ENCODE data around the gene CSNK2A2. TPM values are rescaled to one million over a fixed set of nuclear protein-coding genes. Genes with fewer than 3 reads are reported as not detected.
A peak's percentile ranks its signal among the peaks of the same experiment; 100 is the strongest.

CSNK2A2 gene
- 53.7 TPM for polyA plus RNA-seq (2012; ENCODE audit: insufficient read depth, insufficient read length)

GRCh38 chr16:58198022-58198683, at the start of gene CSNK2A2:
TSS of gene CSNK2A2 (minus strand) at chr16:58198106. CDS start at chr16:58197736, 370 bp downstream.
- peak; percentile 59 for DNase-seq (ENCODE audit: low read depth, low spot score)
- peak within 1 kb of the TSS; percentile 83 for H3K4me3 ChIP-seq (ENCODE audit: low read length)

DNA sequence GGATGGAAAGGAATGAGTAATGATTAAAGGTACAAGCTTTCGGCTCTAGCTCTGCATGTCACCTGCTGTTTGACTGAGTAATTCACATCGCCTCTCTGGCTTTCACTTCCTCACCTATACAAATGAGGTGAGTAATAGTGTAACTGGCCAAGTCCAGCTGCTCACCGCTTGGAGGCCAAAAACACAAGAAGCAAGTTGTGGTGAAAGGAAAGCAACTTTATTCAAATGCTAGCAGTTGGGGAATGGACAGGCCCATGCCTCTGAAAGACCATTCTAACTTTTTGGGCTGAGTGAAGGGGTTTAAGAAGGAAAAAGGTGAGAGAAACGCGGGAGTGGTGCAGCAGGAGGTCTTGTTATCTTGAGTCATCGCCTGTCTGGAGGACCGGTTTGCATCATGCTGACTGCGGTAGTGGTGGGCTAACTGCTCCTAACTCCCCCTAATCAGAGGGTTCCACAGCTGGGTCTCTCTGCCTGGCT, 45.7 kb upstream of the CSNK2A2 start:
- no peak overlapping the region for H3K4me3 ChIP-seq (ENCODE audit: low read length)
- DNase-seq (ENCODE audit: low read depth, low spot score) = no peak

GRCh38 chr16:58236831-58237230, 38.9 kb upstream of the CSNK2A2 start:
- no peak overlapping the region for H3K4me3 ChIP-seq (ENCODE audit: low read length)
- DNase-seq (ENCODE audit: low read depth, low spot score) = no peak

DNA sequence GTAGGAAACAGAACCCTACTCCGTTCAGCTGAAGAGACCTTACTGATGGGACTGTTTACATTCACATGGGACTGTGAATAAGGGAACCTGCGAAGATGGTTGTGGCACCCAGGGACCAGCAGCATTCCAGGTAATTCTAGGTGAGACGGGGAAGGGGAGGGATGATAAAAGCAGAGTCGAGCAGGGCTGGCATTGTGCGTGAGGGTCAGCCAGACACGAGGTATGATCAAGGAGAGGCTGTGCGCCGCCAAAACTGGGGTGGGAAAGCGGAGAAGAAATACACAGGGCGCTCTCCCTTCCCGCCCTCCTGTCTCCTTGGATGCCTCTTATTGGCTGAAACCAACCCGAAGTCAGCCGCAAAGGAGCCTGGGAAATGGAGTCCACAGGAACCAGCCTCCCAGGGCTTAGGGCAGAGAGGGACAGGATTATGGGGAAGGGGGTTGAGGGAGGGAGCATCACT, 38.4 kb upstream of the CSNK2A2 start:
- peak; percentile 69 for DNase-seq (ENCODE audit: low read depth, low spot score)
- peak overlapping the region; percentile 56 for H3K4me3 ChIP-seq (ENCODE audit: low read length)

GRCh38 chr16:58235663-58236062, 37.8 kb upstream of the CSNK2A2 start:
- no peak for DNase-seq (ENCODE audit: low read depth, low spot score)
- H3K4me3 ChIP-seq (ENCODE audit: low read length) = no peak overlapping the region; the same call in 1 of the 2 replicates

GRCh38 chr16:58234831-58235595, 37.1 kb upstream of the CSNK2A2 start:
- H3K4me3 ChIP-seq (ENCODE audit: low read length) = no peak overlapping the region
- DNase-seq (ENCODE audit: low read depth, low spot score) = no peak

DNA sequence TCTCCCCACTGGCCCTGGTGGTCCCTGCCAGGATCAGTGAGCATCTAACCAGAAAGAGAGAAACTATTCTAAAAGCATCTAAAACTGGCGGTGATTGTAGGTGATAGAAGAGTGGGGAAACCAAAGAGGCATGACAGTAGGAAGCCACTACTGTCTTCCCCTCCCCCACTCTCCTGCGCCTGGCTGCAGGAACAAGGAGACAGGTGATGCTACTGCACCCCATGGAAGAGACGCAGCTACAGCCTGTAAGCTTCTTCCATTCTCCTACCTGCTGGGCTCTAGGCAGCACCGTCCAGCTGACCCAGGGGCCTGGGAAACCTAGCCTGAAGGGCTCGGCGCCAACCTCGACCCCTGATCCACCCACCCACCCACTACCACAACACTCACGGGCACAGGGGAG, 32.4 kb upstream of the CSNK2A2 start:
- H3K4me3 ChIP-seq (ENCODE audit: low read length) = no peak overlapping the region
- DNase-seq (ENCODE audit: low read depth, low spot score) = no peak

GRCh38 chr16:58226790-58227189, 28.9 kb upstream of the CSNK2A2 start:
- no peak for DNase-seq (ENCODE audit: low read depth, low spot score)
- H3K4me3 ChIP-seq (ENCODE audit: low read length) = no peak overlapping the region

- no peak for DNase-seq (ENCODE audit: low read depth, low spot score)
- H3K4me3 ChIP-seq (ENCODE audit: low read length) = no peak overlapping the region
Observed at GRCh38 chr16:58225965-58226602, 28.2 kb upstream of the CSNK2A2 start.

DNA sequence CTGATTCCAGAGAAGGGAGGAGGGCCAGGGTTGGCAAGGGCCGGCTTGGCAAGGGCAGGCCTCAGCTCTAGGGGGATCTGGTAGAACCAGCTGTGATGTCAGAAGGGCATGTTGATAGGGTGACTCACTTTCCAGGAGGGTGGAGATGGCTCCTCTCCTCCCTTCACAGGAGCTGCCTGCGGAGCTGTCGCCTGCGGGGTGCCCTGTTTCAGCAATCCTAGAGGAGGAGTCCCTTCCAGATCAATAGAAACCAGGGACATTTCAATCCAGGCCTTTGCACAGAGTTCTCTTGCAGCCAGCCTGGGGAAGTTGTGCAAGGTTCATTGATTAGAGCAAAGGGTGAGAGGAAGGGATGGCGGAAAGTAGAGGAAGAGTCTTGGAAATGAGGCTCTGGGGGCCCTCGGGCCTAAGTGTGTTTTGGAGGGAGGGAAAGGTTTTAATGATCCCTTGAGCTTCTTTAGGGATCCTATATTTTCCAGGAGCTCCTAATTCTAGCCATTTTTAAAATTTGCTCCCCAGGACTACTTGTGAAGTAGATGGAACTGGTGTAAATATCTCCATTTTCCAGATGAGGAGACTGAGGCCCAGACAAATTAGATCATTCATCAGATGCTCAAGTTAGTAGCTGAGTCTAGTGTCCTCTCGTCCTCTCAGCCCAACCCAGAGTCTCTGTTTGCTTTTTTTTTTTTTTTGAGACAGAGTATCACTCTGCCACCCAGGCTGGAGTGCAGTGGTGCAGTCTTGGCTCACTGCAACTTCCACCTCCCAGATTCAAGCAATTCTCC, 24.8 kb upstream of the CSNK2A2 start:
- no peak overlapping the region for H3K4me3 ChIP-seq (ENCODE audit: low read length)
- DNase-seq (ENCODE audit: low read depth, low spot score) = no peak

GRCh38 chr16:58219432-58219831, 21.5 kb upstream of the CSNK2A2 start:
- no peak overlapping the region for H3K4me3 ChIP-seq (ENCODE audit: low read length)
- no peak for DNase-seq (ENCODE audit: low read depth, low spot score)

DNA sequence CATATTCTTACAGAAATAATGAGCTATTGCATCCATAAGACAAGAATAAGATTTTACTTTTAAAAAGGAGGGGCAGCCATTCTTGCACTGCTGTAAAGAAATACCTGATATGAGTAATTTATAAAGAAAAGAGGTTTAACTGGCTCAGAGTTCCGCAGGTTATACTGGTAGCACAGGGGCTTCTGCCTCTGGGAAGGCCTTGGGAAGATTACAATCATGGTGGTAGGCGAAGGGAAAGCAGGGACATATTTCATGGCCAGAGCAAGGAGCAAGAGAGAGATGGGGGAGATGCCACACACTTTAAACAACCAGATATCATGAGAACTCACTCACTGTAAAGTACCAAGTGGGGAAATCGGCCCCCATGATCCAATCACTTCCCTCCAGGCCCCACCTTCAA, 20.9 kb upstream of the CSNK2A2 start:
- no peak for DNase-seq (ENCODE audit: low read depth, low spot score)
- H3K4me3 ChIP-seq (ENCODE audit: low read length) = no peak overlapping the region

- H3K4me3 ChIP-seq (ENCODE audit: low read length) = no peak overlapping the region
- DNase-seq (ENCODE audit: low read depth, low spot score) = no peak
Observed at GRCh38 chr16:58217311-58217925, 19.5 kb upstream of the CSNK2A2 start.

GRCh38 chr16:58212824-58213655, 15.1 kb upstream of the CSNK2A2 start:
- DNase-seq (ENCODE audit: low read depth, low spot score) = no peak
- no peak overlapping the region for H3K4me3 ChIP-seq (ENCODE audit: low read length)

DNA sequence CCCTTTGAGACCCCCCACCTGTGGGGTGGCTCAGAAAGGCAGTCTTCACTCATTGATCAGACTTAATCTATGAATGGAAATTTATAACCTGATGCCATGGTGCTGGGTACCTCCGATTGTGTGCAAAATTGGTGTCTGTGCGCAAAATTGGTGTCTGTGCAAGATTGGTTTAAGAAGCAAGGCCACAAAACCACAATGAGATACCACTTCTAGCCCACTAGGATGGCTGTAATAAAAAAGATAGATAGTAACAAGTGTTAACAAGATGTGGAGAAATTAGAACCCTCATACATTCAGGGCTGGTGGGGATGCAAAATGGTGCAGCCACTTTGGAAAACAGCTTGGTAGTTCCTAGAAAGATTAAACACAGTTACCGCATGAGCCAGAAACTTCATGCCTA, 13.9 kb upstream of the CSNK2A2 start:
- DNase-seq (ENCODE audit: low read depth, low spot score) = no peak
- no peak overlapping the region for H3K4me3 ChIP-seq (ENCODE audit: low read length)

DNA sequence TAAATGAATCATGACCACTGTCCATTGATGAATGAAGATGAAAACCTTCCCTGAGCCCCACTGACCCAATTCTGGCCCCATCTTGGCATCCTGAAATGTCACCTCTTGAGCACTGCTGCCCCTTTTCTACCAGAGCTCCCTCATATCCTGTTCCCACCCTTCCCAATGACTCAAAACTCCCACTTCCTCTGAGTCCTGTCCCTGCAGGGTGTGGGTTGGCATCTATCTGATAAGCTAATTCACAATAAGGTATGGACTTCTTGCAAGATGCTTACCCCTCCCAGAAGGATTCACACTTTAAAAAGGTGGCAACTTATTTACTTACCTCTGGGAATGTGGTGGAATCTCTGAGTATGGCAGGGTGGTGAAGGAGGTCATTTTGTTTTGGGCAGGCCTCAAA, 13.3 kb upstream of the CSNK2A2 start:
- DNase-seq (ENCODE audit: low read depth, low spot score) = no peak
- H3K4me3 ChIP-seq (ENCODE audit: low read length) = no peak overlapping the region

DNA sequence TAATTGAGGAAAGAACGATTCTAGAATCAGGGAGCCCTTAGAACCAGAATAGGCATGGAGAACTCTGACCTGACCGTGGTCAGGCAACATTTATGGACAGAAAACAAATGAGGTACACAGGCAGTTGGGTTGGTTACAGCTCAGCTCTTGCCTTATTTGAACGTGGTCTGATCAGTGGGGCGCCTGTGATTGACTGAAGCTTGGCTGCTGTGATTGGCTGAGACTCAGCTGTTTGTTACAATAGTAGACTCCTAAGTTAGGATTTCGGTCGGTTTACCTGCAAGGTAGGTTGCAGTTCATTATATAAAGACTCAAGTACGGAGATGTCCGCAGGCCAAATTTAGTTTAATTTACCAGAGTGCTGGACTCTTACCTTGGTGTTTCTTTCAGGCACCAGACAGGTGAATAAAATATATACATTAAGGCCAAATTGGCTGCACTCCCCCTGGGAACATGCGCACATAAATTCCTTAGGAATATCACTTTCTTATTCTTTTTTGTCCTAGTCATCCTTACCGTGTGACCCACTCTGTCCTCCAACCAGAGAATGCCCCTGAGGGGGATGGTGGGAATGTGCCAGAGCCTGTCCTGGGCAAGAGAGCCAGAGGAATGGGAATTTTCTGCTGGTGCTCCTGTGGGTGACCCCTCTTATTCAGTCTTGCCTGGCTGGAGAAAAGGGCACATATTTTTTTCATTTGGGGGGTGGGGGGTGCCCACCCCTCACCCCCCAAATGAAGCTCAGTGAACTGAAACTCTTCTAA, 7.5 kb upstream of the CSNK2A2 start:
- no peak for DNase-seq (ENCODE audit: low read depth, low spot score)
- no peak overlapping the region for H3K4me3 ChIP-seq (ENCODE audit: low read length)
